Stimulated activated CD8-positive, alpha-beta memory T cell treated with anti-CD3 and anti-CD28 coated beads, Interleukin-7, amount 100 ng/mL, for 48 hours (primary cell): ENCODE measurements around the gene VAV2.

Experiments
- DNase-seq, 2 donors: peaks; one replicate each; pipeline ENCODE4 v3.0.0-alpha.2; 2020; ENCODE audit warnings: low read depth in 1 of 2; ENCODE audit errors: extremely low read depth in 1 of 2

VAV2 gene

GRCh38 chr9:133991964-133992779 lies at the start of gene VAV2:
Gene VAV2 (minus strand): TSS chr9:133992324. CDS start chr9:133992278, 46 bp downstream.
- DNase-seq, result peak in 1 of 2 donors; percentile 30

GRCh38 chr9:134041649-134041962 lies 49.5 kb upstream of the VAV2 start:
- DNase-seq, result no peak

DNA sequence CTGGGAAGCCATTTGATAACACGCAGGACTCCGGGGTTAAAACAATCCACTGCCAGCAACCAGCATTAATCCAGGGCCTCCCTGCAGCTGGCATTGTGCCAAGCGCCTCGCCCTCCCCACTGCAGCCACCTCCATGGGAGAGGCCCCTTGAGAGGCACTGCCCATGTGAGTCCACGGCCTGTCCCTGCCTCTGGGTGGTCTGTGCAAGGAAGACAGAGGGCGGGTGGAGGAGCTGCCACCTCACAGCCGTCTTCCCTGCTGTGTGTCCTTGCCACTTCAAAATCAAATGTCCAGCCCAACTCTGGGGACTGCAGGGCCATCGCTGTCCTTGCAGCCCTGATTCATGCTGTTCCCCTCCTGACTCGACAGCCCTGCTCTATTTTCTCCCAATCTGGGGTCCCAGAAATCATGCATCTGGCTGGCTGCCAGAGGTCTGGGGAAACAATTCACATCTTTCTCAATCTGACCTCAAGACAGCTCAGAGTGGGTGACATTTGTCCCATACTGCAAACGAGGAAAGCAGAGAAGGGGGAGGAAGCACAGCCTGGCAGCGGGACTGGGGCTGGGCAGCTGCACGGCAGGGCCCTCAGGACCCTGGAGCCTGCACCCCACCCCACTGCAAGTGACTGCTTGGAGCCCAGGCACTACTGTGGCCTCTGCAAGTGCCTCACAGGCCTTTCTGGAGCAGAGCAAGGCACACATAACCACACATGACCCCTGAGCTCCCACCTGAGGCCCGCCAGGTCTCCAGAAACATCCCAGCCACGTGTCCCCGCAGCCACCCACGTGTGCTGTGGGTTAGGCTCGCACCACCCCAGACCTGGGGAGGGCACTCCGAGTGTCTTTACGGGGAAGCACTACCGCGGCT lies 48.9 kb upstream of the VAV2 start:
- no peak for DNase-seq

- no peak for DNase-seq
Measured at GRCh38 chr9:134040176-134040565, 48.0 kb upstream of the VAV2 start.

DNA sequence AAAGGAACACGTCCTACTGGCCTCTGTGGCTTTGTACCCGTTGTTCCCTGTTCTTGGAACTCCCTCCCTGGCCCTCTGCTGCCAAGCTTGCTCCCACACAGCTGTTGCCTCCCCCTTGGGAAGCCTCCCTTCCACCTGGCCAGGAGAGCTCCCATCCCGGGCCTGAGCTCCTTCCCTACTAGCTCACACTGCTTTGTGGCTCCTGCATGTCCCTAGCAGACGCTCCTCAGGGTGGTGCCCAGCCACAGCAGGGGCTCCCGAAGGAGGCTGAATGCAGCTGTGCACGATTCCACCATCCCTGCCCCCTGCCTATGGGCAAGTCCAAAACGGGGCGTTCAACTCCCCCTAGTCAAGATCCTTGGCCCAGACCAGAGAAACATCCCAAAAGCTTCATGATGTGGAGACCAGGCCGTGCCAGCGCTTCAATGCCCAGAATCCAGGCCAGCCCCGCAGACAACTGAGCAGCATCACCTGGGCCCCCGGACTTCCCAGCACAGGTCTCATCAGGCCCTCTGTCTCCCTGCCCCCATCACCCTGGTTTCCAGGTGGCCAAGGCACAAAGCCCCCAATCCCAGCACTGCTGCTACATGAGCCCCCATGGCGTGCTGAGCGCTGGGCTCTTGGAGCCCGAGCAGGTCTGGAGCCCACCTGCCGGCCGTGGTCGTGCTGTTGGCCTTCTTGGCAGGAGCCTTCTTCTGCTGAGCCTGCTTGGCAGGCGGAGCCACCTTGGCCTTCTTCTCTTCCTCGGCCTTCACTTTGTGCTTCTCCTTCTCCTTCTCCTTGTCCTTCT lies 47.5 kb upstream of the VAV2 start:
- DNase-seq, result no peak

GRCh38 chr9:134037641-134038040 lies 45.5 kb upstream of the VAV2 start:
- no peak for DNase-seq

DNA sequence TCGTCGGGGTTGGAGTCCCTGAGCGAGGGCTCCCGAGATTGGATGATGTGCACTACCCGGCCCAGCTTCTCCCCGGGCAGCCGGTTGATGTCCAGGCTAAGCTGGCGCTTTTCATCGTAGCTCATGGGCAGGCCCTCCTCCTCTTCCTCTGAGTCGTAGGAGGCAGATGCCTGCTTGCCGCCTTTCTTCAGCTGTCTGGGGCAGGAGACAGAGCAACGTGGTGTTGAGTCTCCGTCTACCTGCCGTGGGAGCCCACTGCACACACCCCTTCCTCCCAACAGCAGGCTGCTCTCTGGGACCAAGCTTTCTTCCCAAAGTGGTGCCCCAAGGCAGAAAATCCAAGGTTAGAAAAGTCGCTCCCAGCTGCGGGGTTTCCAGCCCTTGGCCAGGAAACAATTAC lies 44.0 kb upstream of the VAV2 start:
- no peak for DNase-seq

- DNase-seq, result no peak
Measured at GRCh38 chr9:134035041-134036039, 43.2 kb upstream of the VAV2 start.

DNA sequence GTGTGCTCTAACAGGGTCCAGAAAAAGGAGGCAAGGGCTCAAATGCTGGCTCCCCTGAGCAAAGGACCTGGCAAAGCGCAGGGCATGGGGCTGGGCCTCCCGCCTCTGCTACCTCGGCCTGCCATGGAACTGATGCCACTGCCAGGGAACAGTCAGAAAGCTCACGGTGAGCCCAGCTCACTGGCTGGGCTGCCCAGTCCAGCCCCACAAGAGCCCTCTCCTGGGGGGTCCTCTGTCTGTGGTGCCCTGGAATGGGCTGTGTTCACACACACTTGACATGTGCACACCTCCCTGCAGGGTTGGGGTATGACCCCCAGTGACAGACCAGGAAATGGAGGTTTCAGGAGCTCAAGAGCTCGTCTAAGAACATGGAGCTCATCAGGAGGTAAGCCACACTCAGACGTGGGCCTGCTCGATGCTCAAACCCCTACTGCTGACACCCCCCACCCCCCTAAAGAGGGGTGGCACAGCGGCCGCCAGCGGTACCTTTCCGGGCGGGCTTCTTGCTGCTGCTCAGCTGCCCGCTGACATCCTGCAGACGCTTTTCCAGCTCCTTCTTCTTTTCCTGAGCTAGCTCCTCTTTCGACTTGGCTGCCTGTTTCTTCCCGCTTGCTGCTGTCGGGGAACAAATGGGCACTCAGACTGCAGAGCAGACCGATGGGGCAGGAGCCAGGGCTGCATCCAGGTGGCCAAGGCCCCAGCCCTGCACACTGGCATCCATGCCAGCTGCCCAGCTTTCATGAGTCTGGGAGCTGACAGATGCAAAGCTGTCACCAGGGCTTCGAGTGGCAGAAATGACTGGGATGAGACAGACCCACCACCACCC lies 42.3 kb upstream of the VAV2 start:
- DNase-seq, result no peak

GRCh38 chr9:134033516-134034214 lies 41.5 kb upstream of the VAV2 start:
- no peak for DNase-seq

- no peak for DNase-seq
Measured at GRCh38 chr9:134032456-134033222, 40.5 kb upstream of the VAV2 start.

DNA sequence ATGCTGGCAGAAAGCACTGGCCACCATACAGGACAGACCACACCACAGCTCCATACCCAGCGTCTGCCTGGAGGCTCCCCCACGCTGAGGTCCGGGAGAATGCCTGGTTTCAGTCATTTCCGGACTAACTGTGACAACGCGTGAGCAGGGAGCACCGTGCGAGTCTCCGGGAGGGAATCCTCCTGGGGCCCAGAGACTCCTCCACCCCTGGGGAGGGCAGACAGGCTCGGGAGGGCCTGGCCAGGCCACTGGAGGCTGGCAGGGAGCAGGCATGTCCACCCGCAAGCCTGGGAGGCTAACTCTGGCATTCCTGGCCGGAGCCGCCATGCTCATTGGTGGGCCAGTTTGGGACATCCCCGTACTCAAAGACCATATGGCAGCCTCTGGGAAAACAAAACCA lies 39.7 kb upstream of the VAV2 start:
- DNase-seq, result no peak

- DNase-seq, result no peak
Measured at GRCh38 chr9:134030821-134031470, 38.8 kb upstream of the VAV2 start.

- DNase-seq, result no peak
Measured at GRCh38 chr9:134029248-134030226, 37.4 kb upstream of the VAV2 start.

GRCh38 chr9:134028575-134029247 lies 36.6 kb upstream of the VAV2 start:
- no peak for DNase-seq

DNA sequence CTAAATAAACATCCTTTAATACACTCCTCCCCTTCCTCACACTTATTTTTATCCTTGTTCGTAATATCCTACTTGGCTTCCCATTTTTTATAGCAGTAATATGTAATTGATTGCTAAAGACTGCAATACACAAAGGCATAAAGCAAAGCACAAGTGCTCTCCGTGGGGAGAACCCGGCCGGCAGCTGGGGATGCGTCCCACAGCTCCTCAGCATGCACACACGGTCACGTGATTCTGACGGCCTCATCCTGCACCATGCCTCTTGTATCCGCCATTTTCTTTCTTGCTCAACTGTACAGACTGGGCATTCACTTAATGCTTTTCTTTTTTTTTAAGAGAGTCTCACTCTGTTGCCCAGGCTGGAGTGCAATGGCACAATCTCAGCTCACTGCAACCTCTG lies 36.0 kb upstream of the VAV2 start:
- DNase-seq, result no peak
